HG02763 (cell line): ENCODE results near the gene NTSR1.
"Not testable (repeated sequence)": the region's sequence is repeated elsewhere in the genome, so short reads cannot be mapped to it uniquely, and the experiment has no call there.

ENCODE experiments used
- ATAC-seq: cut with Tn5 transposase; IDR thresholded peaks from one replicate; pipeline ENCODE4 v1.9.1; 2021; ENCODE audit warnings: mild to moderate bottlenecking, moderate library complexity; ENCODE audit not compliant: unreplicated experiment

NTSR1 gene

DNA sequence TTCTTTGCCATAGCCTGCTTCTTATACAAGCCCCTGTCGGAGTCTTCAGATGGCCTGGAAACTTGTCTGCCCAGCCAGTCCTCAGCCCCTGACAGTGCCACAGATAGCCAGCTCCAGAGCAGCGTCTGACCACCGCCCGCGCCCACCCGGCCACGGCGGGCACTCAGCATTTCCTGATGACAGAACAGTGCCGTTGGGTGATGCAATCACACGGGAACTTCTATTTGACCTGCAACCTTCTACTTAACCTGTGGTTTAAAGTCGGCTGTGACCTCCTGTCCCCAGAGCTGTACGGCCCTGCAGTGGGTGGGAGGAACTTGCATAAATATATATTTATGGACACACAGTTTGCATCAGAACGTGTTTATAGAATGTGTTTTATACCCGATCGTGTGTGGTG is 36.9 kb upstream of the NTSR1 start:
- ATAC-seq, result no peak

DNA sequence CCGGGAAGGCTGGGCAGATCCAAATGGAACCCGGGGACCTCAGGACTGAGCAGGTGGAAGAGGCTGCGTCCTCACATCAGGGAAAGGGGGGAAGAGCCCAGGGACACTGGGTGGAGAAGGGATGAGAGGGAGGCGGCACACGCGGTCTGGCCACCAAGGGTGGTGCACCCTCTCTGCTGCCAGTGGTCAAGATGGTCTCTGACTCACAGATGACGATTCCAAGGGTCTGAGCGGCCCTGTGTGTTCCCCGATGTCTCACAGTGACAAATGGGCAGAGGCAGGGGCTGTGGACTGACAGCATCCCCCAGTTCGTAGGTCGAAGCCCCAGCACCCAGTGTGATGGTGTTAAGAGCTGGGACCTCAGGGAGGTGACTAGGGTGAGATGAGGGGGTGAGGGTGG is 34.3 kb upstream of the NTSR1 start:
- ATAC-seq, result no peak

DNA sequence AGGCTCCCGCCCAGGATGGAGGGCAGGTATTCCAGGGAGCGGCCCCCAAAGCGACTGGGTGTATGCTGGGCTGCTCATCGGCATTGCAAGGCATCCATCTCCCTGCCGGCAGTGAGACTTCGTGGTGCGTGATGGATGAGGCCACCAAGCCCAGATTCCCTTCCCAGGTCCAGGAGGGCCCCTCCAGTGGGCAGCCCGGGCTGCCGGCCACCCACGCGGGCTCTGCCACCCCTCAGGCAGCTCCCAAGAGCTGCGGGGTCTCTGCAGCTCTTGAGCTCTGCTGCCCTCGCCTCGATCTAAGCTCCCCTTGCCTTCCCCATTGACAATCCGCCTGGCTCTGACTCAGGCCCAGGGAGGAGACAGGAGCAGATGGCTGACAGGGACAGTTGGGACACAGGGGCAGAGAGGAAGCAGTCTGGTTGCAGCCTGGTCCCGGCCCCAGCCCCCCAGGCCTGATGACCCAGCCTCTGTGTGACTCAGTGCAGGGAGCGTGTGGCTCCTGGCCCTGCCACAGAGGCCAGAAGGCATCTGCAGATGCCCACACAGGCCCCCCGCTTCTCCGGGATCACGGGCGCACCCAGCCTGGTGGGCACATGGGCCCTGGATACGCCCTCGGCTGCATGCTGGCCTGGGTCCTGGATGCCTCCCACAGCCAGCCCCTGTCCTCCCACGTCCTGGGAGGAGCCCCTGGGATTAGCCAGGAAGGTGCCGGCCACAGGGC is 33.3 kb upstream of the NTSR1 start:
- ATAC-seq, result no peak

GRCh38 chr20:62675877-62676260 is 32.8 kb upstream of the NTSR1 start:
- ATAC-seq, result no peak

GRCh38 chr20:62676976-62677375 is 31.7 kb upstream of the NTSR1 start:
- no peak for ATAC-seq

DNA sequence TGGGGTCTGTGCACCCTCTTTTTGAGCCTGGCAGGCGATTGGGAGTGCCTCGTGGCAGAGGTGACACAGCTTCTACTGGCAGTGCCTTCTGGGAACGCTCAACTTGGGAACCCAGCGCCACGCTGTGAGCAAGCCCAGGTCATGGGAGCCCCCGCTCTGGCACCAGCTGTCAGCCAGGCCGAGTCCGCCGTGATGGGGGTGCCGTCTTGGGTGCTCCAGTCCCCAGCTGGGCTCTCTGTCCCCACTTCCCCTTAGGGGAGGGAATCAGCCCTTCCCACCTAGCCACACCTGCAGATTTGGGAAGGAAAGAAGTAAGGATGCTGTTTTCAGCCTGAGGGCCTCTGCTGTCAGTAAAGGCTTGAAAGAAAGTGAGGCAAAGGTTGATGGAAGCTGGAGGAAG is 31.0 kb upstream of the NTSR1 start:
- no peak for ATAC-seq

GRCh38 chr20:62678553-62678952 is 30.1 kb upstream of the NTSR1 start:
- no peak for ATAC-seq

GRCh38 chr20:62679978-62680589 is 28.6 kb upstream of the NTSR1 start:
- ATAC-seq, result no peak

- no peak for ATAC-seq
Observed at GRCh38 chr20:62682912-62683517, 25.6 kb upstream of the NTSR1 start.

DNA sequence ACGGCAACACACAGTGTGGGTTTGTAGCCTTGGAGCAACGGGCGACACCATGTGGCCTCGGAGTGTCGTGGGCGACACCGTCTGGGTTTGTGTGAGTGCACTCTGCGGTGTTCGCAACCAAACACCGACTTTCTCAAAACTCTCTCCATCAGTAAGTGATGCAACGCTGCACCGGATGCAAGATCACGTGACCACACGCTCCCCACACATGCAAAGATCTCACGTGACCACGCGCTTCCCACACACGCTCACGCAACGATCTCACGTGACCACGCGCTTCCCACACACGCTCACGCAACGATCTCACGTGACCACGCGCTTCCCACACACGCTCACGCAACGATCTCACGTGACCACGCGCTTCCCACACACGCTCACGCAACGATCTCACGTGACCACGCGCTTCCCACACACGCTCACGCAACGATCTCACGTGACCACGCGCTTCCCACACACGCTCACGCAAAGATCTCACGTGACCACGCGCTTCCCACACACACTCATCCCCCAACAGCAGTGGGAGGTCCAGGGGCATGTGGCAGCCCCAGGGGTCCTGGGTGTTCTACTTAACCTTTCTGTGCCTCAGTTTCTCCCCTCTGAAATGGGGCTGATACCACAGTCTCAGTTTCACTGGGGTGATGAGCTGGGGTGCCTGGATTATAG is 24.8 kb upstream of the NTSR1 start:
- ATAC-seq, result not testable (repeated sequence)

- ATAC-seq, result no peak
Observed at GRCh38 chr20:62684981-62685380, 23.7 kb upstream of the NTSR1 start.

DNA sequence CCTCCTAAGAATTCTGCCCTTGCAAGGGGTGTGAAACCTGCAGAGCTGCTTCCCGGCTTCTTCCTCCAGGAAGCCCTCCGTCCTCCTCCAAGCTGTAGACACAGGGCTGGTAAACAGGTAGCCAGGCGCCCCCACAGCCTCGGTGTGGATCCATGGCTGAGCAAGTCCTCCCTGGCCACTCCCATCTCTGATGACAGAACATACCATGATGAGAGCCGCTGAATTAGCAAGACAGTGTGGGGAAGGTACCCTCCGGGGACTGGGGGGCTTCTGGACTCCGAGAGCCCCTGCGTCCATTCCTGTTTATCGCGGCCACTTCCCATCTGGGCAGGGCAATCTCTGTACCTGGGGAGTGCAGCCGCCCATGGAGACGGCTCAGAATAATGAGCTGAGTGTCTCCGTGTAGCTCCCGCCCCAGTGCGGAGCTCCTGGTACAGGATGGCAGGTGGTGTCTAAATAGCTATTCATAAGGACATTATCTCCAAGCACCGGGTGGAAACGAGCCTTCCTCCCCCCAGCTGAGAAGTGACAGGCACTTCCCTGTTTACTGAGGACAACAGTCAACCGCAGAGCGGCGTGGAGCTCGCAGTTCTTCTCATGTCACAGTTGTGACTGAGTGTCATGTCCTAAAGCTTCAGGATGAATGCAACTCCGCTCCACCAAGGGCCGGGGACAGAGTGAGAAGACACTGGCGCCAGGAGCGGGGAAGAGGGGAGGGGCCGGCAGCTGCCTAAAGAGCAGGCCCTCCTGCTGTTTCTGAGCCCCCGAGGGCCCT is 22.7 kb upstream of the NTSR1 start:
- no peak for ATAC-seq

- ATAC-seq, result no peak
Observed at GRCh38 chr20:62686869-62687830, 21.5 kb upstream of the NTSR1 start.

GRCh38 chr20:62688083-62688482 is 20.6 kb upstream of the NTSR1 start:
- no peak for ATAC-seq

DNA sequence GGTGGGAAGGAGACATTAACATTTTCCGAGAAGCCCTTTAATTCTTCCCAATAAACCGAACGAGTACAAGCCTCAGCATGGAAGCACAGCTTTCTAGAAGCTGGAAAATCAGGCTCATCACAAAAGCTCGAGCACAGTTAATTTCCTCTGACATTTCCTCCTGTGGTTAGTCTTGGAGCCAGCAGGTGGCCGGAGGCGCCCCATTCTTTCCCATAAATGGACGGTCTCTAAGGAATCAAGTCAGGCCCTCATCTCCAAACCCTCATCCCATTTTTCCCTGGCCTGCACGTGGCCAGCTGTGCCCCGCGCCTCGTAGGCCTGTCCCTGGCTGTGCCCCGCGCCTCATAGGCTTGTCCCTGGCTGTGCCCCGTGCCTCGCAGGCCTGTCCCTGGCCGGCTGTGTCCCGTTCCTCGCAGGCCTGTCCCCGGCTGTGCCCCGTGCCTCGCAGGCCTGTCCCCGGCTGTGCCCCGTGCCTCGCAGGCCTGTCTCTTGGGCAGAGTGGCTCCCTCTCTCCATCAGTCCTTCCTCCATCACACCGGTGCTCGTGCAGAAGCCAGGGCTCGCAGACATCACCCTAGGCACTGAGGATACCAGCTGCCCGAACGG is 19.7 kb upstream of the NTSR1 start:
- ATAC-seq, result no peak

DNA sequence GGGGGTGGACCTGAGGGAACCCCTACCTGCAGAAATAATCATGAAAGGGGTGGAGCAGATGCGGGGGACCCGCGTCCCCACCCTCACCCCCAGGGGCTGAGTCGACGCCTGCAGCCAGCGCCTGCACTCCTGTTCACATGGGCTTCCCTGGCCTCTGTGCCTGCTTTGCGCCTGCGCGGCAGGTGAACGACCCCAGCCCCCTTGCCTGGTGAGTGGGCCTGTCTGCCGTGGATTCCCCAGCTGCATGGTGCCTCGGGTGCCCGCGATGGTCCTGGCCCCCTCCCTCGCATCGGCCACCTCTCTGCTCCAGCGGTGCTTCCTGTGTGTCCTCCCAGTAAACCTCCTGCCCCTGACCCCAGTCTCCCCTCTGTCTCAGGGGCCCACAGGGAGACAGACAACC is 18.8 kb upstream of the NTSR1 start:
- ATAC-seq, result no peak

GRCh38 chr20:62690261-62690820 is 18.3 kb upstream of the NTSR1 start:
- no peak for ATAC-seq

DNA sequence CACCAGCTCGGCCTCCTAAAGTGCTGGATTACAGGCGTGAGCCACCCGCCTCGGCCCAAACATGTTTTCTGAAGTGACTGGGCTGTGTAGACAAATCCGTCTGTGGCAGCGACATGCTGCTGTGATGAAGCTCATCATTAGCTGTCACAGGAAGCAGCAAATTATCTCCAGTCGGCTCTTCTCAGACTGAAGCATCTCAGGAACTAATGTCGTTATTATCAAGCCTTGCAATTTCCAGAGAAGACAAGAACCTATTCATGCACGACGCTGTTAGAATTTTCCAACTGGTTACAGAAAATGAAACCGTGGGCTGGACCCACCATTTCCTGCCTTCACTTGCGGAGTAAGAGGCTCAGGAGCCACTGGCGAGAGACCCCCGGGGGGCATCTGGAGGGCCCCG is 17.1 kb upstream of the NTSR1 start:
- no peak for ATAC-seq

DNA sequence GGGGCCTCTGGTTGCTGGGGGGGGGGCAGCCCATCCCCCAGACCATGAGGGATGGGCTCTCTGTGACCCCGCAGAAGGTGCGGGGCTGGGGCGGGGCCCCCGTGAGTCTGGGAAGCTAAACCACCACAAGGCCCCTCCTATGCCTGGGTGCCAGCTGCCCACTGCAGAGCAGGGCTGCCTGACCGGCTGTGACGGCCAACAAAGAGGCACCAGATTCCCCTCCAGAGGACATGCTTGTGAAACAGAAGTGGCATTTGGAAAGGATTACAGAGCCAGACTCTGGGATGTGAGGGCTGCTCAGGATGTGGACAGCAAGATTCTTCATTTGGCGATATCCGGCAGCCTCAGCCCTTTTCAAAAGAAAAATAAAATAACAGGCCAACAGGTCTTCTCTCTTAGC is 16.5 kb upstream of the NTSR1 start:
- ATAC-seq, result no peak
